Measurements from ENCODE around the gene MTPN. TPM values are rescaled to one million over a fixed set of nuclear protein-coding genes. Genes with fewer than 3 reads are reported as not detected.

MTPN gene
- total RNA-seq, 2 experiments from 2014 or later: 108 to 115 TPM

DNA sequence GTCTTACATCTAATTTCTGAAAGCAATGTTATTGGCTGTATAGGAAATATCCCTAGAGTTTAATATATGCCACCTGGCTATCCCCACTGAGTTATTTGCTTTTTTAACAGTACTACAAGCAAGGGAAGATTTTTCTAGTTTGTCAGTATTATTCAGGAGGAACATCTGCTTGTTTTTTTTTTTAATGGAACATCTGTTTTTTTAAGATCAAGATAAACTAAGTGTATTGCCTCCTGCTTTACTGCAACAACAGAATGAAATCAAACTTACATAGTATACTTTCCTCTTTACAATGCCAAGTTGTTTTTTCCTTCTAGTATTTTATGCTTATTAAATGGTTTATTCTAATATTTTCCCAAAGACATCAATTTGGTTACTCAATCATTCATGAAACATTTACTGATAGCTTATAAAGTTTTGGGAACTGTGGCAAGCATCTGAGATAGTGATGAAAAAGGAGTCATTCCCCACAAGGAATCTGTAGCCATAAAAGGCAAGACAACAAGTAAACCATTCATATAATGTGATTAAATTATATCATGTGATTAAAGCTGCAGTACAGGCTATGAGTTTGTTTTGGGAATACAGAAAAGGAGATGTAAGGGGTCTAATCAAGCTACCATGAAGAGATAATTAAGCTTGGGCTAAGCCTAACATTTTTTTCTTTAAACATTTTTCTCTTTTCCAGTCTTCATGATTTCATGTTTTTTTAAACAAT is 17.4 kb downstream of the MTPN start:
- POLR2A ChIA-PET: no interaction called here
- H3K9me3 Mint-ChIP-seq: no peaks in the 10 kb centered on the region
- H3K4me1 Mint-ChIP-seq (ENCODE audit: low read depth): peaks cover 64% of the 10 kb centered on the region
- CTCF ChIA-PET: interaction anchor here (0.7 kb wide), 1 partner anchor 31 kb away, joined by 3 read pairs; no protein-coding TSS in a partner anchor
- TF ChIP-seq, protein P1, sequence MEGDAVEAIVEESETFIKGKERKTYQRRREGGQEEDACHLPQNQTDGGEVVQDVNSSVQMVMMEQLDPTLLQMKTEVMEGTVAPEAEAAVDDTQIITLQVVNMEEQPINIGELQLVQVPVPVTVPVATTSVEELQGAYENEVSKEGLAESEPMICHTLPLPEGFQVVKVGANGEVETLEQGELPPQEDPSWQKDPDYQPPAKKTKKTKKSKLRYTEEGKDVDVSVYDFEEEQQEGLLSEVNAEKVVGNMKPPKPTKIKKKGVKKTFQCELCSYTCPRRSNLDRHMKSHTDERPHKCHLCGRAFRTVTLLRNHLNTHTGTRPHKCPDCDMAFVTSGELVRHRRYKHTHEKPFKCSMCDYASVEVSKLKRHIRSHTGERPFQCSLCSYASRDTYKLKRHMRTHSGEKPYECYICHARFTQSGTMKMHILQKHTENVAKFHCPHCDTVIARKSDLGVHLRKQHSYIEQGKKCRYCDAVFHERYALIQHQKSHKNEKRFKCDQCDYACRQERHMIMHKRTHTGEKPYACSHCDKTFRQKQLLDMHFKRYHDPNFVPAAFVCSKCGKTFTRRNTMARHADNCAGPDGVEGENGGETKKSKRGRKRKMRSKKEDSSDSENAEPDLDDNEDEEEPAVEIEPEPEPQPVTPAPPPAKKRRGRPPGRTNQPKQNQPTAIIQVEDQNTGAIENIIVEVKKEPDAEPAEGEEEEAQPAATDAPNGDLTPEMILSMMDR (IDR thresholded peaks at IDR 0.05): no peak
- DNase-seq (no peak), ATAC-seq (no peak)
- no peak overlapping the region for H3K4me3 Mint-ChIP-seq
- no peaks in the 10 kb centered on the region for H3K27me3 Mint-ChIP-seq
- no peak overlapping the region for H3K27ac Mint-ChIP-seq
- H3K36me3 Mint-ChIP-seq (ENCODE audit: low read depth): peaks cover 13% of the 10 kb centered on the region
- intact Hi-C loops (cut with micrococcal nuclease): no loop called here

DNA sequence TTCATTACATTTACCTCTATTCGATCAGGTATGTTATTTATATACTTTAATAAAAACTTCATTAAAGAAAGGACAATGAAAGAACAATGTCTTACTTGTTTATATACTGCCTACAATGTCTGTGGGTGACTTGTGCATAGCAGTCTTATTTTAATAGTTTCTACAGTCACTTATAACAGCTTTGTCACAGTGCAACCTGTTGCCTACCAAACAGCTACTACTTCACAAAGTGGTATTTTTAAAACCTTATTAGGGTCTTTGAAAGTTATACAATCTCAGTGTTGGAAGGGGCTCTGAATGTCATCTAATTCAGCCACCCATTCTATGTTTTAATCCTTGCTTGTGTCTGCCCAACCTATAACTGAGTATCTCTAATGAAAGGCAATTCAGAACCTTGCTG is 19.0 kb downstream of the MTPN start:
- POLR2A ChIA-PET: no interaction called here
- DNase-seq: no peak
- CTCF ChIA-PET: no interaction called here
- no peak overlapping the region for H3K4me3 Mint-ChIP-seq
- peaks cover 57% of the 10 kb centered on the region for H3K4me1 Mint-ChIP-seq (ENCODE audit: low read depth)
- H3K27me3 Mint-ChIP-seq: no peaks in the 10 kb centered on the region
- intact Hi-C loops (cut with micrococcal nuclease): no loop called here
- TF ChIP-seq, protein P1 (IDR thresholded peaks at IDR 0.05): no peak
- H3K27ac Mint-ChIP-seq: no peak overlapping the region
- H3K36me3 Mint-ChIP-seq (ENCODE audit: low read depth): peaks cover 15% of the 10 kb centered on the region
- H3K9me3 Mint-ChIP-seq: no peaks in the 10 kb centered on the region
- ATAC-seq: no peak

DNA sequence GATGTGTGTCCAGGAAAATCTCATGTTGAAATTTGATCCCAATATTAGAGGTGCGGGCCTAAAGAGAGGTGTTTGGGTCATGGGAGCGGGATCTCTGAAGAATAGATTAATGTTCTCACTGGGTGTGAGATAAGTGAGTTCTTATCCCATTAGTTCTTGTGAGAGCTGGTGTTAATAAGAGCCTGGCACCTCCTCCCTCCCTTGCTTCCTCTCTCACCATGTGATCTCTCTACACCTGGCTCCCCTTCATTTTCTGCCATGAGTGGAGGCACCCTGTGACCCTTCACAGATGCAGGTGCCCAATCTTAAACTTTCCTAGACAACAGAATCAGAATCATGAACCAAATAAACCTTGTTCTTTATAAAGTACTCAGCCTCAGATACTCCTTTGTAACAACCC is 19.5 kb downstream of the MTPN start:
- CTCF ChIA-PET: no interaction called here
- intact Hi-C loops (cut with micrococcal nuclease): no loop called here
- Mint-ChIP-seq H3K4me1 (ENCODE audit: low read depth) (peaks cover 55% of the 10 kb centered on the region), H3K36me3 (ENCODE audit: low read depth) (peaks cover 19% of the 10 kb centered on the region), H3K9me3 (no peaks in the 10 kb centered on the region), H3K27ac (no peak overlapping the region), H3K27me3 (no peaks in the 10 kb centered on the region), H3K4me3 (no peak overlapping the region)
- POLR2A ChIA-PET: interaction anchor here (1.3 kb wide), 1 partner anchor 19 kb away, joined by 3 read pairs; the partner anchor contains the start of gene MTPN
- no peak for DNase-seq
- TF ChIP-seq, protein P1 (IDR thresholded peaks at IDR 0.05): no peak
- ATAC-seq: no peak

DNA sequence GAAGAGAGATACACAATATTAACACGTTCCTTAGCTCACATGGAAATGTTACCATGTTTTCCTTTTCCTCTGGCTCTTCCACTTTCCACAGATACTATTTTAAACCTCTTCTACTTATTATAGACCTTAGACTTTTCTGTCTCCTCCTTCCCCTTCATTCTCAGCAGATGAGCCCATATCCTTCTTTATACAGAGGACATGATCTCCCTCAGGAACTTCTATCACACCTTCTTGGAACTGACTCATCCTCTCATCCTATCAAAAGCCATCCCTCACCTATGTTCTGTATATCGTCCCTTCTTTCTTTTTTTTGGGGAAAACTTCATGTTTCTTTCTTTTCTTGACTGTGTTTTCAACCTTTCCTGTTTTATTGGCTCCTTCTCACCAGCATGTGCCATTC is 20.8 kb downstream of the MTPN start:
- peaks cover 53% of the 10 kb centered on the region for H3K4me1 Mint-ChIP-seq (ENCODE audit: low read depth)
- H3K27me3 Mint-ChIP-seq: no peaks in the 10 kb centered on the region
- H3K27ac Mint-ChIP-seq: no peak overlapping the region
- peaks cover 24% of the 10 kb centered on the region for H3K36me3 Mint-ChIP-seq (ENCODE audit: low read depth)
- TF ChIP-seq, protein P1 (IDR thresholded peaks at IDR 0.05): no peak
- ChIA-PET POLR2A (interaction anchor here (1.3 to 1.5 kb wide), 2 partner anchors 10 to 20 kb away, joined by 3 to 6 read pairs; partner anchors contain the start of gene MTPN), CTCF (no interaction called here)
- H3K9me3 Mint-ChIP-seq: no peaks in the 10 kb centered on the region
- DNase-seq (no peak), ATAC-seq (no peak)
- H3K4me3 Mint-ChIP-seq: no peak overlapping the region
- intact Hi-C loops (cut with micrococcal nuclease): no loop called here

DNA sequence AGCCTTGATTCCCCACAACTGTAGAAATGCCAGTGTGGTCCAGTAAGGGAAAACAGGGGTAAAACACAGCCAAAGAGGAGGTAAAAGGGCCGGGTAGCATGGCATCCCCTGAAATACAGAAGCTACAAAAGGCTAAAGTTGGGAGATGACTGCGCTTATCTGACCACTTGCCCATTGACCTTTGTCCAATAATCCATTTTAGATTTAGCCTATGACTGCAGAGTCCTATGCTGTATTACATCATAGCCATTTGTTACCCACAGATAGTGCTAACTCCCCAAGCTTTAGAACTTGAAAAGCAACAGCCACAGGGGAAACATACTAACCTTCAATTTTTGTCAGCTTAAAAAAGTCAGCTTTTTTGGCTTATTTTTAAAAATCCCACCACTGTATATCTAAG is 26.2 kb downstream of the MTPN start:
- POLR2A ChIA-PET: interaction anchor here (1.2 kb wide), 1 partner anchor 10 kb away, joined by 3 read pairs; no protein-coding TSS in a partner anchor
- Mint-ChIP-seq H3K27me3 (no peaks in the 10 kb centered on the region), H3K9me3 (no peaks in the 10 kb centered on the region), H3K27ac (no peak overlapping the region), H3K4me3 (no peak overlapping the region), H3K36me3 (ENCODE audit: low read depth) (peaks cover 46% of the 10 kb centered on the region), H3K4me1 (ENCODE audit: low read depth) (peaks cover 36% of the 10 kb centered on the region)
- intact Hi-C loops (cut with micrococcal nuclease): no loop called here
- ATAC-seq (no peak), DNase-seq (no peak)
- CTCF ChIA-PET: interaction anchor here (1.0 to 1.6 kb wide), 3 partner anchors 11 to 312 kb away, joined by 3 to 6 read pairs (median 4); no protein-coding TSS in a partner anchor
- TF ChIP-seq, protein P1 (IDR thresholded peaks at IDR 0.05): no peak

Data from activated CD8-positive, alpha-beta T cell treated with anti-CD3 and anti-CD28 coated beads for 36 hours (primary cell).